ENCODE results near the gene EDEM2.
"Not testable (repeated sequence)": the region's sequence is repeated elsewhere in the genome, so short reads cannot be mapped to it uniquely, and the experiment has no call there.

Gene EDEM2

DNA sequence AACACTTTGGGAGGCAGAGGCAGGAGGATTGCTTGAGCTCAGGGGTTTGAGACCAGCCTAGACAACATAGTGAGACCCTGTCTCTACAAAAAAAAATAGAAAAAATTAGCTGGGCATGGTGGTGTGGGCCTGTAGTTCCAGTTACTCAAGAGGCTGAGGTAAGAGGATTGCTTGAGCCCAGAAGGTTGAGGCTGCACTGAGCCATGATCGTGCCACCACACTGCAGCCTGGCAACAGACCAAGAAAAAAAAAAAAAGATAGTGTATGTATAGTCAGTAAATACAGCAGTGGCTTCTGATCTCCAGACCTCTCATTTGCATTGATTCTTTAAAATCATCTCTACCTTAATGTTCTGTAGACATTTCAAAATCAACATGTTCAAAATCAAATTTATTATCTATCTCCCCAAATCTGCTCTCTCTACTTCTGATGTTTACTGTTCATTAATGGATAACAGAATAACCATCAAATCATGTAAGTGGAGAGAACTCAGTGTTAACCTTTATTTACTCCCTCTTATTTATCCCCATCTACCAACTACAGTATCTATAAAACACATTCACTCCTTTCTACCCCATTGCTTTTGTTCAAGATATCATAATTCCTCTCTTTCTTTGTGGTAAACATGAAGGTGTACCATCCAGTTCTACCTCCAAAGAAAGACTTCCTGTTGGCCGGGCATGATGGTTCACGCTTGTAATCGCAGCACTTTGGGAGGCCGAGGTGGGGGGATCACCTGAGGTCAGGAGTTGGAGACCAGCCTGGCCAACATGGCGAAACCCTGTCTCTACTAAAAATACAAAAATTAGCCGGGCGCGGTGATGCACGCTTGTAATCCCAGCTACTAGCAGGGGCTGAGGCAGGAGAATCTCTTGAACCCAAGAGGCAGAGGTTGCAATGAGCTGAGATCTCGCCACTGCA lies 32.4 kb upstream of the EDEM2 start:
- no peak for TF ChIP-seq POLR2A (IDR thresholded peaks at IDR 0.05; ENCODE audit: low read depth, low read length)
- no peak for TF ChIP-seq TAF1 (IDR thresholded peaks at IDR 0.05; ENCODE audit: borderline replicate concordance, low read depth, low read length)
- no peak for TF ChIP-seq POLR2AphosphoS5 (IDR thresholded peaks at IDR 0.05; ENCODE audit: low read depth, low read length)
- DNase-seq (ENCODE audit: insufficient read length) (no peak), FAIRE-seq (no peak)

DNA sequence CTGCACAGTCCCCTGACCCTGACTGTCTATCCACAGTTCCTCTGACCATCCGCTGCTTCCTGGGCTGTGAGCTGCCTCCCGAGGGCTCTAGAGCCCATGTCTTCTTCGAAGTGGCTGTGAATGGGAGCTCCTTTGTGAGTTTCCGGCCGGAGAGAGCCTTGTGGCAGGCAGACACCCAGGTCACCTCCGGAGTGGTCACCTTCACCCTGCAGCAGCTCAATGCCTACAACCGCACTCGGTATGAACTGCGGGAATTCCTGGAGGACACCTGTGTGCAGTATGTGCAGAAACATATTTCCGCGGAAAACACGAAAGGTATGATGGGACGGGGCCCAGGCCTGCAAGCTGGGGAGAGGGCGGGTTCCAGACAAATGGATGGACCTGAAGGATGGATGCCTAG lies 29.0 kb upstream of the EDEM2 start:
- DNase-seq (ENCODE audit: insufficient read length) (no peak), FAIRE-seq (no peak)
- TF ChIP-seq POLR2A (IDR thresholded peaks at IDR 0.05; ENCODE audit: low read depth, low read length) (no peak), TAF1 (IDR thresholded peaks at IDR 0.05; ENCODE audit: borderline replicate concordance, low read depth, low read length) (no peak), POLR2AphosphoS5 (IDR thresholded peaks at IDR 0.05; ENCODE audit: low read depth, low read length) (no peak)

DNA sequence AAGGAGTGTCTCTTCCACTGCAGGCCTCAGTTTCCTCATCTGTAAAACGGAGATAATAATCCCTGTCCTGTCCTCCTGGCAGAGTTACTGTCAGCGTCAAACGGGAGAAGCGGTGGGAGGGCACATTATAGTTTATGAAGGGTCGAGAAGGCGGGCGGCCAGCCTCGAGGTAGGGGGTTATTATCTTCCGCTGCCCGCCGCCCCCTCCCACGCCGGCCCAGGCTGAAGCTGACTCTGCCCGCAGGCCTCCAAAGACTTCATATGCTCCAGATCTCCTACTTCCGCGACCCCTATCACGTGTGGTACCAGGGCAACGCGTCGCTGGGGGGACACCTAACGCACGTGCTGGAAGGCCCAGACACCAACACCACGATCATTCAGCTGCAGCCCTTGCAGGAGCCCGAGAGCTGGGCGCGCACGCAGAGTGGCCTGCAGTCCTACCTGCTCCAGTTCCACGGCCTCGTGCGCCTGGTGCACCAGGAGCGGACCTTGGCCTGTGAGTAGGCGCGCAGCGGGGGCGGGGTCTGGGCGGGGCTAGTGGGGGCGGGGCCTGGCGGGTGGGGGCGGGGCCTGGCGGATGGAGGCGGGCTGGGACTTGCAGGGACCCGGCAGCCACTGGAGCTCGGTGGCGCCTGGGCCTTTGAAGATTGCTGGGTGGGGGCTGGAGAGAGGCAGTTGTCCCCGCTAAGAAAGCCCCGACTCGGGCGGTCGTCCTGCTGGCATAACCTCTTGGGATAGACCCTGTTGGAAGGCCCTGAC lies 27.5 kb upstream of the EDEM2 start:
- FAIRE-seq = no peak
- no peak for TF ChIP-seq POLR2AphosphoS5 (IDR thresholded peaks at IDR 0.05; ENCODE audit: low read depth, low read length)
- TF ChIP-seq TAF1 (IDR thresholded peaks at IDR 0.05; ENCODE audit: borderline replicate concordance, low read depth, low read length) = no peak
- no peak for TF ChIP-seq POLR2A (IDR thresholded peaks at IDR 0.05; ENCODE audit: low read depth, low read length)
- DNase-seq (ENCODE audit: insufficient read length) = no peak

DNA sequence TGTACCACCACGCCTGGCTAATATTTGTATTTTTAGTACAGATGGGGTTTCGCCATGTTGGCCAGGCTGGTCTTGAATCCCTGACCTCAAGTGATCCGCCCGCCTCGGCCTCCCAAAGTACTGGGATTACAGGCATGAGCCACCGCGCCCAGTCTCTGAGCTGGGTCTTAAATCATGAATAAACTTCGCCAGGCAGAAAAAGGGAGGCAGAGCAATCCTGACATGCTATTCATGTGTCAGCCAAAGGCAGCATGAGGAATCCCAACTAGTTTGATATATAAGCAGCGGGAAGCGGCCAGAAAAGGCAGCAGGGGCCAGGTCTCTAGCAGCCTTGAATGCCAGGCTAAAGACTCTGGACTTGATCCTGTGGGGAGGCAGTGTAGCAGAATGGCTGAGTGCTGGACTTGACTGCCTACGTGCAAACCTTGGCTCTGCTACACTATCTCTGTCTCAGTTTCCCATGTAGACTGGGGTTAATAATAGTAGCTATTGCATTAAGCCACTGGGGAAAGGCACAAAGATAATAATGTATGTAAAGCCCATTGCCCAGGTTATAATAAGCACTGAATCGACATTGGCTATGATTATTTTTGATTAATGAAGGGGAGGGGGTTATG lies 26.5 kb upstream of the EDEM2 start:
- FAIRE-seq (no peak), DNase-seq (ENCODE audit: insufficient read length) (no peak)
- no peak for TF ChIP-seq POLR2A (IDR thresholded peaks at IDR 0.05; ENCODE audit: low read depth, low read length)
- TF ChIP-seq POLR2AphosphoS5 (IDR thresholded peaks at IDR 0.05; ENCODE audit: low read depth, low read length) = no peak
- no peak for TF ChIP-seq TAF1 (IDR thresholded peaks at IDR 0.05; ENCODE audit: borderline replicate concordance, low read depth, low read length)

DNA sequence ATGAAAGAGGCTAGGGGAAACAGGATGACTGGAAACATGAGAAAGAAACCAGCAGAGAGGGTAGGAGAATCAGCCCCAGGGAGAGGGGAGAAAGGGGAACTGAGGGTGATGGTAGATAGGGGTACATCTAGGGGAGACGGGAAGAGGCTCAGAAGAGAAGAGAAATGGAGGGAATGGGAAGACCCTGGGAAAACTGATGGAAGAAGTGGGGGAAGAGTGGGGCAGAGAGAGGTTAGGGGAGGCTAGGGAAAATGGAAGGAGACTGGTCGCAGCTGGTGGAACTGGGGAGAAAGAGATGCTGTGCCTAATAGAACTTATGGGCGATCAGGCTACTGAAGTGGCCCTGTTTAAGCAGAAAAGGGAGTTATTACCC lies 25.3 kb upstream of the EDEM2 start:
- no peak for FAIRE-seq
- no peak for TF ChIP-seq POLR2AphosphoS5 (IDR thresholded peaks at IDR 0.05; ENCODE audit: low read depth, low read length)
- no peak for TF ChIP-seq TAF1 (IDR thresholded peaks at IDR 0.05; ENCODE audit: borderline replicate concordance, low read depth, low read length)
- no peak for TF ChIP-seq POLR2A (IDR thresholded peaks at IDR 0.05; ENCODE audit: low read depth, low read length)

DNA sequence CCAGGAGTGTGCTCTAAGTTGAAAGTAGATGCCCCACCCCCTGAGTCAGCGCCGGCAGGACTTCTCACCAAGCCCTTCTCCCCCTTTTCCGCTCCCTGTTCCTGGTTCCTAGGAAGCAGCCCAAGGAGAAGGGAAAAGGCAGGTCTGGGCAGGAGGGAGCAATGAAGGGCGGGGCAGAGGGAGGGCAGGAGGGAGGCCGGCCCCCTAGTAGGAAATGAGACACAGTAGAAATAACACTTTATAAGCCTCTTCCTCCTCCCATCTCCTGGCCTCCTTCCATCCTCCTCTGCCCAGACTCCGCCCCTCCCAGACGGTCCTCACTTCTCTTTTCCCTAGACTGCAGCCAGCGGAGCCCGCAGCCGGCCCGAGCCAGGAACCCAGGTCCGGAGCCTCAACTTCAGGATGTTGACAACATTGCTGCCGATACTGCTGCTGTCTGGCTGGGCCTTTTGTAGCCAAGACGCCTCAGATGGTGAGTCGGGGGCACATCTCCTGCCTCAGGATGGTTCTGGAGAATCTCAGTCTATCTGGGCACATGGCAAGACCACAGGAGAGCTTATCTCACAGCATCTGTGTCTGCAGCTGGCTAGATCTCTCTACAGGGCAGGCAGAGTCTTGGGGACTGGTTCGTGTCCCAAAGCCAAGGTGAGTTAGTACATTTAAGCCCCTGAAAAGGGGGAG lies 24.8 kb upstream of the EDEM2 start, which contains the start of gene PROCR:
Gene PROCR, plus strand, starts transcription at position 320 of the 681 bp plus-strand sequence. Its CDS starts 83 bp downstream, at position 403.
- DNase-seq (ENCODE audit: insufficient read length) = no peak
- TF ChIP-seq POLR2A (IDR thresholded peaks at IDR 0.05; ENCODE audit: low read depth, low read length) (no peak), POLR2AphosphoS5 (IDR thresholded peaks at IDR 0.05; ENCODE audit: low read depth, low read length) (no peak), TAF1 (IDR thresholded peaks at IDR 0.05; ENCODE audit: borderline replicate concordance, low read depth, low read length) (no peak)
- no peak for FAIRE-seq

More for the DNA sequence above, 25.3 kb upstream of the EDEM2 start:
- DNase-seq (ENCODE audit: insufficient read length) = no peak

DNA sequence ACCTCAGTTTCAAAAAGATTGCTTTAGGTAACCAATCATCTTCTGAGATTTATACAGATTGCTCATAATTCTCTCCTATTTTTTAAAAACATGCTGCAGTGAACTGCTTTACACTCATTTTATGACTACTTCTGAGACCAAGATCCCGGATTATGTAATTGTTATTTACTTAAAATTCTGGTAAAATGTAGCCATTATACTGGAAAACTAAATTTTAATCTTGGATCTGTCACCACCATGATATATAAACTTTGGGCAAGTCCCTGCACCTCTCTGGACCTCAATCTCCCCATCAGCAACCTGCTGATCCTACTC lies 24.3 kb upstream of the EDEM2 start:
- TF ChIP-seq POLR2AphosphoS5 (IDR thresholded peaks at IDR 0.05; ENCODE audit: low read depth, low read length) (no peak), POLR2A (IDR thresholded peaks at IDR 0.05; ENCODE audit: low read depth, low read length) (no peak), TAF1 (IDR thresholded peaks at IDR 0.05; ENCODE audit: borderline replicate concordance, low read depth, low read length) (no peak)
- no peak for DNase-seq (ENCODE audit: insufficient read length)
- no peak for FAIRE-seq

DNA sequence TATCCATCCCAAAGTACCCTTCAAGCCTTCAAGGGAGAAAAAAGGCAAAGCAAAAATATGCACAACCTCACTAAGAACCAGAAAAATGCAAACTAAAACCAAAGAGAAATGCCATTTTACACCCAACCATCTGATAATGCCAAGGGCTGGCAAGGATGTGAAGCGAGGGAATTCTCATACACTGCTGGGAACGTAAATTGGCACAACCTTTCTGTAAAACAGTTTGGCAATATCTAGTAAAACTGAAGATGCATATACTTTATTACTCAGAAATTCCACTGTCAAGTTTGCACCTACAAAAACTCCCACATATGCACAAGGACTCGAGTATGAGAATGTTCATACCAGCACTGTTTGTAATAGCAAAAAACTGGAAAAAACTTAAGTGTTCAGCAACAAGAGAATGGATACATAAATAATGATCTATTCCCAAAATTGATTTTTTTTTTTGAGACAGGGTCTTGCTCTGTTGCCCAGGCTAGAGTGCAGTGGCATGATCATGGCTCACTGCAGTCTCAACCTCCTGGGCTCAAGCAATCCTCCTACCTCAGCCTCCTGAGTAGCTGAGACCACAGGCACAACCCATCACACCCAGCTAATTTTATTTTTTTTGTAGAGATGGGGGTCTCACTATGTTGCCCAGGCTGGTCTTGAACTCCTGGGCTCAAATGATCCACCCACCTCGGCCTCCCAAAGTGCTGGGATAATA lies 21.7 kb upstream of the EDEM2 start:
- not testable (repeated sequence) for DNase-seq (ENCODE audit: insufficient read length)

DNA sequence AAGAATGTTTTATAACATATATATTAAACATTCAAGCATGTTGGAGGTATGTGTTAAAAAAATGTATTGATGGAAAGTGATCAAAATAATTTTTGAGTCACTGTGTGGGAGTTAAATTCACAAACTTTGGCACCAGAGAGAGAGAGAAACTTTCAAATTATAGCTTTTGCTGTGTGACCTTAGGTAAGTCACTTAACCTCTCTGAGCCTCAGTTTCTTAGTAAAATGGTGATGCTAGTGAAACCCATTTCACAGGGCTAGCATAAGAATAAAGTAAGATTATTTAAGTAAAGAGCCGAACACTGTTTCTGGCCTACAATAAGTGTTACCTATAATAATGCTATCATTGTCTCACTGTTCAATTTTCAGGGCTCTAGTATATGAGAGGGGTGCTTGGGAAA lies 20.7 kb upstream of the EDEM2 start:
- TF ChIP-seq TAF1 (IDR thresholded peaks at IDR 0.05; ENCODE audit: borderline replicate concordance, low read depth, low read length) (no peak), POLR2A (IDR thresholded peaks at IDR 0.05; ENCODE audit: low read depth, low read length) (no peak), POLR2AphosphoS5 (IDR thresholded peaks at IDR 0.05; ENCODE audit: low read depth, low read length) (no peak)
- no peak for DNase-seq (ENCODE audit: insufficient read length)
- FAIRE-seq = no peak

More for the DNA sequence above, 21.7 kb upstream of the EDEM2 start:
- not testable (repeated sequence) for FAIRE-seq

DNA sequence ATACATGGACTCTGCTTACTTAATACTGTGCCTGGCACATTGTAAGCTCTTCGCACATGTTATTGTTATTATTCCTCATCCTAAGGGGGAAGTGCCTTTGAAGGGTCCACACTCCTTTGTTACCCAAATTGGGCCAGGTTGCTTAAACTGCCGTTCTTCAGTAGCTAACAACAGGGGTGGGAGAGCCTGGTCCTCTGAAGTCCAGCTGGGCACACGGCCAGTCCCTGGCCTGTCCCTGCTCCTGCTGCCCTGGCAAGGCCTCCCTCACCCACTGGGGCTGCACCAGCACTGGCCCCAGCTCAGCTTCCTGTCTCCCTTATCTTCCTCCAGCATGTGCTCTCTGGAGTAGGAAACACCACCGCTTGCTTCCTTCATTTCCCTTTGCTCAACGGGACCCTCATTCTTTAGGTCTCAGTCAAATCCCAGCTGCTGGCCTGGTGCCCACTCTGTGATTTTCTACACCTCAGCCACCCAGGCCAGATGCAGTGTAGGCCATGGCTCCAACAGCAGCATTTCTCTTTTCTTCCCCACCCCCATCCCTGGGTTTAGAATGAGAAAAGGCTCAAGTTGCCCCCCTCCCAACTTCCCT lies 19.2 kb upstream of the EDEM2 start:
- FAIRE-seq (no peak), DNase-seq (ENCODE audit: insufficient read length) (no peak)
- TF ChIP-seq POLR2AphosphoS5 (IDR thresholded peaks at IDR 0.05; ENCODE audit: low read depth, low read length) = no peak
- TF ChIP-seq TAF1 (IDR thresholded peaks at IDR 0.05; ENCODE audit: borderline replicate concordance, low read depth, low read length) = no peak
- no peak for TF ChIP-seq POLR2A (IDR thresholded peaks at IDR 0.05; ENCODE audit: low read depth, low read length)
